A673 (cell line): ENCODE data around the gene CSPG4. TPM values are rescaled to one million over a fixed set of nuclear protein-coding genes. Genes with fewer than 3 reads are reported as not detected.
"Not testable (repeated sequence)": the region's sequence is repeated elsewhere in the genome, so short reads cannot be mapped to it uniquely, and the experiment has no call there.

Source experiments
- BruUV-seq: library from RNA; stranded (reverse); fragments of 400-500 nt; replicated peaks from 2 replicates; lab custom pipeline; 2021; lab: Mats Ljungman, UMichigan
- CTCF ChIA-PET: fragments of 300-600 bp; sonication (Branson Sonifier 250); formaldehyde crosslinking; loops from one replicate; lab custom pipeline; 2022; ENCODE audit warnings: antibody characterized with exemption; lab: Charles Lee
- POLR2A ChIA-PET: fragments of 300-600 bp; sonication (Branson Sonifier 250); formaldehyde crosslinking; loops from one replicate; lab custom pipeline; 2022; ENCODE audit warnings: antibody characterized with exemption; ENCODE audit not compliant: low non-redundant PET; lab: Charles Lee
- DNase-seq: peaks from one replicate; pipeline ENCODE4 v3.0.0-alpha.2; 2015; ENCODE audit warnings: low spot score
- H3K27ac ChIP-seq: fragments of 200-600 bp; sonication (generic); 2 replicates; pipeline ENCODE4 v1.5.1; 2016; ENCODE audit warnings: mixed run types, low read depth, mild to moderate bottlenecking, mixed read lengths, antibody characterized with exemption, low read length; ENCODE audit not compliant: poor library complexity, severe bottlenecking
- H3K27me3 ChIP-seq: fragments of 200-600 bp; sonication (generic); replicated peaks from 2 replicates; pipeline ENCODE4 v1.6.1; 2017; ENCODE audit warnings: mixed run types, low read depth, mild to moderate bottlenecking, mixed read lengths, antibody characterized with exemption, low read length; ENCODE audit not compliant: insufficient read depth, poor library complexity
- H3K36me3 ChIP-seq: fragments of 200-600 bp; sonication (generic); 2 replicates; pipeline ENCODE4 v1.6.1; 2016; ENCODE audit warnings: mixed run types, mild to moderate bottlenecking, mixed read lengths, antibody characterized with exemption, low read length; ENCODE audit not compliant: insufficient read depth, poor library complexity, severe bottlenecking
- H3K4me1 ChIP-seq: fragments of 200-600 bp; sonication (generic); 2 replicates; pipeline ENCODE4 v1.6.1; 2017; ENCODE audit warnings: mixed run types, mild to moderate bottlenecking, mixed read lengths, antibody characterized with exemption, low read length; ENCODE audit not compliant: insufficient read depth, poor library complexity, severe bottlenecking
- H3K4me3 ChIP-seq: fragments of 200-600 bp; sonication (generic); 2 replicates; pipeline ENCODE4 v1.5.1; 2016; ENCODE audit warnings: low read depth, mixed run types, mild to moderate bottlenecking, mixed read lengths, low read length; ENCODE audit not compliant: poor library complexity, severe bottlenecking
- H3K9me3 ChIP-seq: fragments of 200-600 bp; sonication (generic); 2 replicates; pipeline ENCODE4 v1.6.1; 2016; ENCODE audit warnings: mixed run types, low read depth, mild to moderate bottlenecking, mixed read lengths, antibody characterized with exemption, low read length; ENCODE audit not compliant: poor library complexity, severe bottlenecking
- EZH2 ChIP-seq: fragments of 200-600 bp; sonication (generic); IDR thresholded peaks from 2 replicates; pipeline ENCODE4 v1.6.1; 2017; ENCODE audit warnings: borderline replicate concordance, low read depth, mild to moderate bottlenecking, mixed read lengths, antibody characterized with exemption, low read length; ENCODE audit not compliant: poor library complexity, severe bottlenecking
- intact Hi-C: fragments of 100-400 bp; cut with micrococcal nuclease; formaldehyde crosslinking; loops from one replicate; pipeline ENCODE4 v1.10.0; 2022; ENCODE audit not compliant: unreplicated experiment
- total RNA-seq: library from RNA; stranded (reverse); gene quantifications from 2 replicates; pipeline ENCODE4 v1.2.3, GENCODE V29; 2021
- TF ChIP-seq, protein P1 (sequence below): fragments of 300-800, 200-600 bp; sonication (generic); conservative IDR thresholded peaks from 2 replicates; pipeline ENCODE4 v1.5.1; 2017; ENCODE audit warnings: low read depth, mild to moderate bottlenecking, antibody characterized with exemption, low read length, moderate library complexity, mixed read lengths

Gene CSPG4
- total RNA-seq, 1 experiment from 2014 or later: 0.11 TPM

DNA sequence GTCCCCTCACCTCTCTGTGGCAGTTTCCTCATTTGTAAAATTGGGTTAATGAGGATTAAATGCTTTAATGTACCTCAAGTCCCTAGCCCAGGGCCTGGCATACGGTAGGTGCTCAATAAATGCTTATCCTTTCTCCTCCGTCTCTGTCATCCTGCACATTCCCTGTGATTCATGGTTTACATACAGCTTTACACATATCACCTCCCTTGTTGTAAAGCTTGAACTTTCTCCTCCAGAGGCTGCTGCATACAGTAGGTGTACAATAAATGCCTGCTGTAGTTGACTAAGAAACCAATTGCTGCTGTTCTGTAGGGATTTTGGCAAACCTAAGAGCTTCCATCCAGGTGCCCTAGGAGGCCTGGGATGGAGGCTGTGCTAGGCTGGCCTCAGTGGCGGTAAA lies 1.5 kb upstream of the CSPG4 start:
- H3K36me3 ChIP-seq: no peaks in the 10 kb centered on the region
- no TSS peak for BruUV-seq
- no peaks in the 10 kb centered on the region for H3K27me3 ChIP-seq
- ChIA-PET POLR2A (no interaction called here), CTCF (no interaction called here)
- TF ChIP-seq, protein P1, sequence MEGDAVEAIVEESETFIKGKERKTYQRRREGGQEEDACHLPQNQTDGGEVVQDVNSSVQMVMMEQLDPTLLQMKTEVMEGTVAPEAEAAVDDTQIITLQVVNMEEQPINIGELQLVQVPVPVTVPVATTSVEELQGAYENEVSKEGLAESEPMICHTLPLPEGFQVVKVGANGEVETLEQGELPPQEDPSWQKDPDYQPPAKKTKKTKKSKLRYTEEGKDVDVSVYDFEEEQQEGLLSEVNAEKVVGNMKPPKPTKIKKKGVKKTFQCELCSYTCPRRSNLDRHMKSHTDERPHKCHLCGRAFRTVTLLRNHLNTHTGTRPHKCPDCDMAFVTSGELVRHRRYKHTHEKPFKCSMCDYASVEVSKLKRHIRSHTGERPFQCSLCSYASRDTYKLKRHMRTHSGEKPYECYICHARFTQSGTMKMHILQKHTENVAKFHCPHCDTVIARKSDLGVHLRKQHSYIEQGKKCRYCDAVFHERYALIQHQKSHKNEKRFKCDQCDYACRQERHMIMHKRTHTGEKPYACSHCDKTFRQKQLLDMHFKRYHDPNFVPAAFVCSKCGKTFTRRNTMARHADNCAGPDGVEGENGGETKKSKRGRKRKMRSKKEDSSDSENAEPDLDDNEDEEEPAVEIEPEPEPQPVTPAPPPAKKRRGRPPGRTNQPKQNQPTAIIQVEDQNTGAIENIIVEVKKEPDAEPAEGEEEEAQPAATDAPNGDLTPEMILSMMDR: no peak
- no peak for TF ChIP-seq EZH2
- no peaks in the 10 kb centered on the region for H3K9me3 ChIP-seq
- no peaks in the 10 kb centered on the region for H3K4me1 ChIP-seq
- no peak overlapping the region for H3K4me3 ChIP-seq
- no peak for DNase-seq
- intact Hi-C loops: no loop called here
- H3K27ac ChIP-seq: no peak overlapping the region

- ChIA-PET CTCF (no interaction called here), POLR2A (no interaction called here)
- no peak for DNase-seq
Observed at GRCh38 chr15:75713338-75713895, 769 bp upstream of the CSPG4 start.

DNA sequence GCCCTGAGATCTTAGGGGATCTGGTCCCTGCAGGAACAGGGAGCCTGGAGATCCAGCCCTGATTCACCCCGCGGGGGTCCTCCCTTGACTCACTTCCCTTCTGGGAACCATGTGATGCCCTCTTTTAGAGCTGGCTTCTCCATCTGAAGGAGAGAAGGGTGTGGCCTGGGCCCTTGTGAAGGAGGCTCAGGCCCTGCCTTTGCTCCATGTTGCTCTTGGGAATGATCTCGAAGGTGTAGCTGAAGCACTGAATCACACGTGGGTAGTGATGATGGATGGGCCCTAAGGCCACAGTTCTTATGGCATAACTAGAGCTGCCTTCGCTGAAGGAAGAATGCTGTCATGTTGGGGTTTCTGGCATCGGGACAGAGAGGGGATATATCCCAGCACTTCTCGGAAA lies 1.2 kb downstream of the CSPG4 start:
- POLR2A ChIA-PET, H3K4me1 ChIP-seq, DNase-seq, H3K36me3 ChIP-seq, BruUV-seq, intact Hi-C loops, H3K4me3 ChIP-seq, H3K9me3 ChIP-seq, H3K27ac ChIP-seq, CTCF ChIA-PET, H3K27me3 ChIP-seq: not testable (repeated sequence)

More at GRCh38 chr15:75713338-75713895, 769 bp upstream of the CSPG4 start:
- Histone ChIP-seq H3K27me3 (no peaks in the 10 kb centered on the region), H3K4me1 (no peaks in the 10 kb centered on the region), H3K27ac (no peak overlapping the region), H3K9me3 (no peaks in the 10 kb centered on the region), H3K4me3 (no peak overlapping the region), H3K36me3 (no peaks in the 10 kb centered on the region)
- no TSS peak for BruUV-seq
- TF ChIP-seq, protein P1: no peak
- TF ChIP-seq EZH2: no peak
- intact Hi-C loops: no loop called here

GRCh38 chr15:75710874-75711273 lies 1.8 kb downstream of the CSPG4 start:
- H3K36me3 ChIP-seq, DNase-seq, H3K4me3 ChIP-seq, H3K27me3 ChIP-seq, H3K4me1 ChIP-seq, POLR2A ChIA-PET, H3K9me3 ChIP-seq, BruUV-seq, H3K27ac ChIP-seq, CTCF ChIA-PET, intact Hi-C loops: not testable (repeated sequence)

GRCh38 chr15:75709458-75709857 lies 3.2 kb downstream of the CSPG4 start:
- H3K27ac ChIP-seq, H3K4me3 ChIP-seq, BruUV-seq, H3K4me1 ChIP-seq, H3K36me3 ChIP-seq, POLR2A ChIA-PET, H3K9me3 ChIP-seq, intact Hi-C loops, H3K27me3 ChIP-seq, DNase-seq: not testable (repeated sequence)
- CTCF ChIA-PET: interaction anchor here (0.6 kb wide), 1 partner anchor 341 kb away, joined by 3 read pairs; no protein-coding TSS in a partner anchor
